ENCODE results near the gene WNK4. TPM values are rescaled to one million over a fixed set of nuclear protein-coding genes. Genes with fewer than 3 reads are reported as not detected.

WNK4 gene
- total and polyA plus RNA-seq, 9 of the 15 experiments (the other 6 are each of a cell fraction or from before 2014, with no cell fraction given), result 0.32 to 25.8 (median 4.5) TPM

- TF ChIP-seq FOXK2 (conservative IDR thresholded peaks at IDR 0.05 in 1 of 2, IDR thresholded peaks at IDR 0.05 in 1 of 2; ENCODE audit: low read depth in 2 of 2) (peak; percentile 92 to 94), SMAD3 (CRISPR knock-in tag; conservative IDR thresholded peaks at IDR 0.05) (no peak), GMEB1 (CRISPR knock-in tag; IDR thresholded peaks at IDR 0.05) (peak; percentile 75), HES1 (IDR thresholded peaks at IDR 0.05; ENCODE audit: low read depth) (0 out of 2 replicates have a peak, but pooled peaks have one; percentile 25), CBX3 (IDR thresholded peaks at IDR 0.05; ENCODE audit: borderline replicate concordance in 1 of 2, low read length in 2 of 2) (peak in 1 of 2 experiments; percentile 78; a peak in 1 of 3 replicates), GABPB1 (CRISPR knock-in tag; IDR thresholded peaks at IDR 0.05) (peak; percentile 66; the same call in 1 of the 2 replicates), NR2C1 (IDR thresholded peaks at IDR 0.05) (peak; percentile 60), NR2C1 (tag; IDR thresholded peaks at IDR 0.05) (peak; percentile 84), ZFX (CRISPR knock-in tag; IDR thresholded peaks at IDR 0.05) (peak; percentile 87), TBP (optimal IDR thresholded peaks at IDR 0.05; ENCODE audit: low read depth, low read length) (peak; percentile 47), CHD1 (IDR thresholded peaks at IDR 0.05; ENCODE audit: low read length) (no peak), SREBF2 (CRISPR knock-in tag; IDR thresholded peaks at IDR 0.05) (0 out of 2 replicates have a peak, but pooled peaks have one; percentile 55)
- TF ChIP-seq, protein P1, sequence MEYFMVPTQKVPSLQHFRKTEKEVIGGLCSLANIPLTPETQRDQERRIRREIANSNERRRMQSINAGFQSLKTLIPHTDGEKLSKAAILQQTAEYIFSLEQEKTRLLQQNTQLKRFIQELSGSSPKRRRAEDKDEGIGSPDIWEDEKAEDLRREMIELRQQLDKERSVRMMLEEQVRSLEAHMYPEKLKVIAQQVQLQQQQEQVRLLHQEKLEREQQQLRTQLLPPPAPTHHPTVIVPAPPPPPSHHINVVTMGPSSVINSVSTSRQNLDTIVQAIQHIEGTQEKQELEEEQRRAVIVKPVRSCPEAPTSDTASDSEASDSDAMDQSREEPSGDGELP (CRISPR knock-in tag; IDR thresholded peaks at IDR 0.05; ENCODE audit: borderline replicate concordance), result peak; percentile 74; the same call in 1 of the 2 replicates
- TF ChIP-seq, protein P2, sequence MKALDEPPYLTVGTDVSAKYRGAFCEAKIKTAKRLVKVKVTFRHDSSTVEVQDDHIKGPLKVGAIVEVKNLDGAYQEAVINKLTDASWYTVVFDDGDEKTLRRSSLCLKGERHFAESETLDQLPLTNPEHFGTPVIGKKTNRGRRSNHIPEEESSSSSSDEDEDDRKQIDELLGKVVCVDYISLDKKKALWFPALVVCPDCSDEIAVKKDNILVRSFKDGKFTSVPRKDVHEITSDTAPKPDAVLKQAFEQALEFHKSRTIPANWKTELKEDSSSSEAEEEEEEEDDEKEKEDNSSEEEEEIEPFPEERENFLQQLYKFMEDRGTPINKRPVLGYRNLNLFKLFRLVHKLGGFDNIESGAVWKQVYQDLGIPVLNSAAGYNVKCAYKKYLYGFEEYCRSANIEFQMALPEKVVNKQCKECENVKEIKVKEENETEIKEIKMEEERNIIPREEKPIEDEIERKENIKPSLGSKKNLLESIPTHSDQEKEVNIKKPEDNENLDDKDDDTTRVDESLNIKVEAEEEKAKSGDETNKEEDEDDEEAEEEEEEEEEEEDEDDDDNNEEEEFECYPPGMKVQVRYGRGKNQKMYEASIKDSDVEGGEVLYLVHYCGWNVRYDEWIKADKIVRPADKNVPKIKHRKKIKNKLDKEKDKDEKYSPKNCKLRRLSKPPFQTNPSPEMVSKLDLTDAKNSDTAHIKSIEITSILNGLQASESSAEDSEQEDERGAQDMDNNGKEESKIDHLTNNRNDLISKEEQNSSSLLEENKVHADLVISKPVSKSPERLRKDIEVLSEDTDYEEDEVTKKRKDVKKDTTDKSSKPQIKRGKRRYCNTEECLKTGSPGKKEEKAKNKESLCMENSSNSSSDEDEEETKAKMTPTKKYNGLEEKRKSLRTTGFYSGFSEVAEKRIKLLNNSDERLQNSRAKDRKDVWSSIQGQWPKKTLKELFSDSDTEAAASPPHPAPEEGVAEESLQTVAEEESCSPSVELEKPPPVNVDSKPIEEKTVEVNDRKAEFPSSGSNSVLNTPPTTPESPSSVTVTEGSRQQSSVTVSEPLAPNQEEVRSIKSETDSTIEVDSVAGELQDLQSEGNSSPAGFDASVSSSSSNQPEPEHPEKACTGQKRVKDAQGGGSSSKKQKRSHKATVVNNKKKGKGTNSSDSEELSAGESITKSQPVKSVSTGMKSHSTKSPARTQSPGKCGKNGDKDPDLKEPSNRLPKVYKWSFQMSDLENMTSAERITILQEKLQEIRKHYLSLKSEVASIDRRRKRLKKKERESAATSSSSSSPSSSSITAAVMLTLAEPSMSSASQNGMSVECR (CRISPR knock-in tag; IDR thresholded peaks at IDR 0.05), result peak; percentile 94
- TF ChIP-seq, protein P3, sequence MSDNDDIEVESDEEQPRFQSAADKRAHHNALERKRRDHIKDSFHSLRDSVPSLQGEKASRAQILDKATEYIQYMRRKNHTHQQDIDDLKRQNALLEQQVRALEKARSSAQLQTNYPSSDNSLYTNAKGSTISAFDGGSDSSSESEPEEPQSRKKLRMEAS (CRISPR knock-in tag; IDR thresholded peaks at IDR 0.05), result peak; percentile 92
- TF ChIP-seq, protein P4, sequence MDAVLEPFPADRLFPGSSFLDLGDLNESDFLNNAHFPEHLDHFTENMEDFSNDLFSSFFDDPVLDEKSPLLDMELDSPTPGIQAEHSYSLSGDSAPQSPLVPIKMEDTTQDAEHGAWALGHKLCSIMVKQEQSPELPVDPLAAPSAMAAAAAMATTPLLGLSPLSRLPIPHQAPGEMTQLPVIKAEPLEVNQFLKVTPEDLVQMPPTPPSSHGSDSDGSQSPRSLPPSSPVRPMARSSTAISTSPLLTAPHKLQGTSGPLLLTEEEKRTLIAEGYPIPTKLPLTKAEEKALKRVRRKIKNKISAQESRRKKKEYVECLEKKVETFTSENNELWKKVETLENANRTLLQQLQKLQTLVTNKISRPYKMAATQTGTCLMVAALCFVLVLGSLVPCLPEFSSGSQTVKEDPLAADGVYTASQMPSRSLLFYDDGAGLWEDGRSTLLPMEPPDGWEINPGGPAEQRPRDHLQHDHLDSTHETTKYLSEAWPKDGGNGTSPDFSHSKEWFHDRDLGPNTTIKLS (IDR thresholded peaks at IDR 0.05; ENCODE audit: borderline replicate concordance, low read depth), result peak; percentile 86
Observed at GRCh38 chr17:42798383-42799380, 18.3 kb downstream of the WNK4 start, which contains the start of the genes CNTD1 and COA3 (continued).

All from K562 (cell line).